Medulla oblongata (tissue), 1 donor: ENCODE measurements around the gene BTNL9.
"Not testable (repeated sequence)": the region's sequence is repeated elsewhere in the genome, so short reads cannot be mapped to it uniquely, and the experiment has no call there.

Source experiments
- DNase-seq: peaks from one replicate; pipeline ENCODE4 v3.0.0-alpha.2; 2015; ENCODE audit errors: extremely low spot score

BTNL9 gene

DNA sequence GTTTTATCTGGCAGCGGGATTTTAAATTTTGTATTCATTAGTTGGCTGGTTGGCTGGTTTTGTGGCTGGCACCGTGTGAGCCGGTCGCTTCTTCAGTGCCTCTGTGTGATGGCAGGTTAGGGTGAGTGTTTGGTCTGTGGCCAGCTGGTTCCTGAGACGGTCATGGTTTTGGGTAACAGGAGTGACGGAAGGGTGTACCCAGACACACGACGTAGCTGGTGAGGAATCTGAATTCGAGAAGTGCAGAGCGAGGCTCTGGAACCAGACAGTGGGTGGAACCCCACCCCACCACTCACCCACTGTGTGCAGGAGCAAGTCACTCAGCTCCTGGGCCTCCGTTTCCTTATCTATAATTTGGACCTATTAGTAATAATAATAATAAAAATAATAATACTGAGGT is 2.7 kb downstream of the BTNL9 start:
- no peak for DNase-seq

DNA sequence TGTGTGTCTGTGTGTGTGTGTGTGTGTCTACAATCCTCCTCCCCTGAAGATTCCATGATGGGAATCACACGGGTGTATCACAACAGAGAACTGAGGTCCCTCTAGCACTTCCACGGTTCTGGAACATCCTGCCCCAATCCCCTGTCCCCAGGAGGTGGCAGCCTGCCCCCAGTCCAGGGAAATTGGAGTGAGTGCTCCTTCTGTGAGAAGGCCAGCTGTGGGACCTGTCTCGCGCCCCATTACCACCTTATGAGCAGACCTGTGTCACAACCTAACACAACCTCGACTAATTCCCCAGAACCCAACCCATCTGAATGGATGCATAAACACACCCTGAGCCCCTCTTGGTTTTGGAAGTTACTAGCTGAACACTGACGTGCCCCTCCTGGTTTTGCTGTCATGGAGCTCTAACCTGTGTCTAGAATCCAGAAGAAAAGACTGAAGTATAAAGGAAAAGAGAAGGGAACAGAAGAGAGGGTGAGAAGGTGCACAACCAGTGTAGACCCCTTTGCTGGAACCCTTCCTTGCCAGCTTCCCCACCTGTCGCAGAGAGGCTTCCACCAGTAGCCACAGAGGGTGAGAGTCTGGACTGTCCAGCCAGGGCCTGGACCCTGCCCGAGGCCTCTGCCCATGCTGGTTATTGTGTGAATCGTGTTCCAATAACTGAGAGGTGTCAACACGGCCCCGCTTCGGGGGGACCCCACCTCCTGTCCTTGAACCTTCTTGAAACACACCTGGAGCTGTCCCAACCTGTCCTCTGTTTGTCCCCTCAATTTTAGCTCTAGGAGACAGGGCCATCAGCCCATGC is 3.4 kb downstream of the BTNL9 start:
- DNase-seq, result no peak

DNA sequence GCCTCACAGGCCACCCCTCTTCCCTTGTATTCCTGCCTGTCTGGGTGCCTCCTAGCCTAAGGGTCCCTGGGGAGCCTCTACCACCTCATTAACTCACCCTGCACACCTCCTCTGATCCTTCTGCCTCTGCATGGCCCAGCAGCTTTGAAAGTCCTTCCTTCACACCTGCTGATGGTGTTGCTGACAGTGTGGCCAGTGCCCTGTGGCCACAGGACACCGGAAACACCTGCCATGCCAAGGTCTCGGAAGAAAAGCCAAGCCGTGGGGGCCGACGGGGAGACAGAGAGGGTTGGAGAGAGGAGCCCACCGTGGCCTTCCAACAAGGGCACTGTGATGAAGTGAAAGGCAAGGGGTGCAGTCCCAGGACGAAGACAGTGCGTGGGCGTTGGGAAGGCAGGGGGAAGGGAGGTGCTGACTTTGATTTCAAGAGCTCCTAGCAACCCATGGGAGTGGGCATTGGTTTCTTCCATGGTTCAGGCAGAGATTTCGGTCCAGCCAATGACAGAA is 4.1 kb downstream of the BTNL9 start:
- no peak for DNase-seq

DNA sequence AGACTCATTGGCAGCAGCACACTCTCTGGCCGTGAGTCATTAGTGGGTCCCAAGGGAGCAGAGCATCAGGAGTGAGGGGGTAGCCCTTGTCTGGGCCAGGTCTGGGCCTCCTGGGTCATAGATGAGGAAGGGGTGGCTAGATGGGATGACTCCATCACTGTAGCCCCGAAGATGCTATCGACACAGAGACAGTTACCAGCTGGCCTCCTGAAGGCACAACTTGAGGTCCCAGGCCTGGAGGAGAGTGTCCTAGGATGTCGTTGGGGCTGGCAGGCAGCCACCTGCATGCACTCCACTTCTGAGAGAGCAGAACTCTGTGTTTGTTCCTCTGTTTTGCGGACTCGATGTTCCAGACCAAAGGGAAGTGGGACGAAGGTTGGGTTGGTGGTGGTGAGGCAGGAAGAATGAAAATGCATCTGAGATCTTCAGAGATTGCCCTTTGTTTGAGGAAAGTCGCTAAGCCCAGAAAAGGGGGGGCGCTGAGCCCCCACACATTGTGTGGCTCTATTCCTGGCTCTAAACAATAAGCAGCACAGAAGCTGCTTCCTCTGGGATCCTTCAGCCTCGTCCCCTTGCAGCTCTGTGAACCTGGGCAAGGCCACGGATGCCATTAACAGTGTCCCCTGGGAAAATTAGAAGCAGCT is 4.7 kb downstream of the BTNL9 start:
- no peak for DNase-seq

DNA sequence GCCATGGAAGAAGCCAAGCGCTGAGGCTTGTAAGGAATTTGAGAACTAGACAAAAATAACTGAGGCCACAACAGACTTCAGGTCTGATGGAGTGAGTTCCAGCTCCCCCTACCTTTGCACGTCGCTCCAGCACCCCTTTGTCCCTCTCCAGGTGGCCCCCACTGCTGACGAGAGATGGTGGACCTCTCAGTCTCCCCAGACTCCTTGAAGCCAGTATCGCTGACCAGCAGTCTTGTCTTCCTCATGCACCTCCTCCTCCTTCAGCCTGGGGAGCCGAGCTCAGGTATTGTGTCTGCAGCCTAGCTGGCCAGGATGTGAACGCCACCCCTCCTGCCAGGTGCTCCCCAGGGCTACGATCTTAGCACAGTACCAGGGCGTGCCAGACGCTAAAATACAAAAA is 5.2 kb downstream of the BTNL9 start:
- no peak for DNase-seq

DNA sequence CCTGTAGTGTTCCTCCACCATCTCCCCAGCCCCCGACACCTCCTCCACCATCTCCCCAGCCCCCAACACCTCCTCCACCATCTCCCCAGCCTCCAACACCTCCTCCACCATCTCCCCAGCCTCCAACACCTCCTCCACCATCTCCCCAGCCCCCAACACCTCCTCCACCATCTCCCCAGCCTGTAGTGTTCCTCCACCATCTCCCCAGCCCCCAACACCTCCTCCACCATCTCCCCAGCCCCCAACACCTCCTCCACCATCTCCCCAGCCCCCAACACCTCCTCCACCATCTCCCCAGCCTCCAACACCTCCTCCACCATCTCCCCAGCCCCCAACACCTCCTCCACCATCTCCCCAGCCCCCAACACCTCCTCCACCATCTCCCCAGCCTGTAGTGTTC is 5.8 kb downstream of the BTNL9 start:
- DNase-seq, result not testable (repeated sequence)

DNA sequence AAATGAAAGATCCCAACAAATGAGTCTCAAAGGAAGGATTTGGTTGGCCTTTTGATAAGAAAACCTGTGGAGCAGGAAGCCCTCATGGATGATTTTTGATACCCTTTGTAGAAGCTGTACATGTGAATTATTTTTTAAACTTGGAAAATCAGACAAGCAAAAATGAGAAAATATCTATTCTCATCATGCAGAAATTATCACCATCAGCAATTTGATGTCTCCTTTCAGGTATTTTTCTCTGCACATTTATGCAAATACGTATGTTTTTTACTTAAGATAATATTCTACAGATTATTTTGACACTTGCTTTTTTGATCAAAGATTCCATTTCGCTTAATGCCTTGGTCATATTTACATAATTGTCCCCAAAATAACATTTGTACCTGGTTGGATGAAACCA is 7.2 kb downstream of the BTNL9 start:
- no peak for DNase-seq

DNA sequence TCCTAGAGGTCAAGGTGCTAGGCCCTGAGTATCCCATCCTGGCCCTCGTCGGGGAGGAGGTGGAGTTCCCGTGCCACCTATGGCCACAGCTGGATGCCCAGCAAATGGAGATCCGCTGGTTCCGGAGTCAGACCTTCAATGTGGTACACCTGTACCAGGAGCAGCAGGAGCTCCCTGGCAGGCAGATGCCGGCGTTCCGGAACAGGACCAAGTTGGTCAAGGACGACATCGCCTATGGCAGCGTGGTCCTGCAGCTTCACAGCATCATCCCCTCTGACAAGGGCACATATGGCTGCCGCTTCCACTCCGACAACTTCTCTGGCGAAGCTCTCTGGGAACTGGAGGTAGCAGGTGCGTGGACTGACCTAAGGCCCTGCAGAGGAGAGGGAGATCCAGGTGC is 7.9 kb downstream of the BTNL9 start:
- DNase-seq, result no peak

DNA sequence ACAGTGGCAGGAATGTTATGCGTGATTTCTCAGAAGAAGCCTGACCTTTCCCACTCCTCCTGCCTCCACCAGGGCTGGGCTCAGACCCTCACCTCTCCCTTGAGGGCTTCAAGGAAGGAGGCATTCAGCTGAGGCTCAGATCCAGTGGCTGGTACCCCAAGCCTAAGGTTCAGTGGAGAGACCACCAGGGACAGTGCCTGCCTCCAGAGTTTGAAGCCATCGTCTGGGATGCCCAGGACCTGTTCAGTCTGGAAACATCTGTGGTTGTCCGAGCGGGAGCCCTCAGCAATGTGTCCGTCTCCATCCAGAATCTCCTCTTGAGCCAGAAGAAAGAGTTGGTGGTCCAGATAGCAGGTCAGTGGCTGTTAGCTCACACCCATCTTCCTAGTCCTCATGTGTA is 9.9 kb downstream of the BTNL9 start:
- no peak for DNase-seq

DNA sequence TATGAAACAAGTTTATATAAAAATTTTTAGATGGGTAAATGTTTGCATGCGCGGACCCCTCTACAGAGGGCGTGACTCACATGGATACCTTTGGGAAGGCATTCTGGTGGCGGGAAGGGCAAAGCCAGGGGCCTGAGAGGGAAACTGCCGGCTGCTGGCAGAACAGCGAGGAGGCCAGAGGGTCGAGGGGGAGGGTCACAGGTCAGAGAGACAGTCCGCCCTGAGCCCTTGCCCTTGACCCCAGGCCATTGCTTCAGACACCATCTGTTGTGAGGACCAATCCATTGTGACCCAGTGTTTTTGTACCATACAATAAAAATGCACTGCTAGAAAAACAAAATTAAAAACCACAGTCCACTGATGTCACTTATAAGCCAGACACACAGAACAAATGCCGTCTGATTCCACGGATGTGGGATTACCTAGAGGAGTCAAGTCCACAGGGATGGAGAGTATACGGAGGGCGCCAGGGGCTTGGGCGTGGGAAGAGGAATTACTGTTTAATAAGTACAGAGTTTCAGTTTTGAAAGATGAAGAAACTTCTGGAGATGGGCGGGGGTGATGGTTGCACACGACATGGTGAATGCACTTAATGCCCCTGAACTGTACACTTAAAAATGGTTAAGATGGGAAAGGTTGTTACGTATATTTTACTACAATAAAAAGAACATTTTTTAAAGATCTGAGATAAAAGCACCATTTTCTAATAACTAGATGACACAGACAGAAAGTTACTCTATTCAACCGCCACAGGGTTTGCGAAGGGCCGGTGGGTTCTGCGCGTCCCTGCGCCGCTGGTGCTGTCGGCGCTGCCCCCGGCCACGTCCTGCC is 12.0 kb downstream of the BTNL9 start:
- no peak for DNase-seq

DNA sequence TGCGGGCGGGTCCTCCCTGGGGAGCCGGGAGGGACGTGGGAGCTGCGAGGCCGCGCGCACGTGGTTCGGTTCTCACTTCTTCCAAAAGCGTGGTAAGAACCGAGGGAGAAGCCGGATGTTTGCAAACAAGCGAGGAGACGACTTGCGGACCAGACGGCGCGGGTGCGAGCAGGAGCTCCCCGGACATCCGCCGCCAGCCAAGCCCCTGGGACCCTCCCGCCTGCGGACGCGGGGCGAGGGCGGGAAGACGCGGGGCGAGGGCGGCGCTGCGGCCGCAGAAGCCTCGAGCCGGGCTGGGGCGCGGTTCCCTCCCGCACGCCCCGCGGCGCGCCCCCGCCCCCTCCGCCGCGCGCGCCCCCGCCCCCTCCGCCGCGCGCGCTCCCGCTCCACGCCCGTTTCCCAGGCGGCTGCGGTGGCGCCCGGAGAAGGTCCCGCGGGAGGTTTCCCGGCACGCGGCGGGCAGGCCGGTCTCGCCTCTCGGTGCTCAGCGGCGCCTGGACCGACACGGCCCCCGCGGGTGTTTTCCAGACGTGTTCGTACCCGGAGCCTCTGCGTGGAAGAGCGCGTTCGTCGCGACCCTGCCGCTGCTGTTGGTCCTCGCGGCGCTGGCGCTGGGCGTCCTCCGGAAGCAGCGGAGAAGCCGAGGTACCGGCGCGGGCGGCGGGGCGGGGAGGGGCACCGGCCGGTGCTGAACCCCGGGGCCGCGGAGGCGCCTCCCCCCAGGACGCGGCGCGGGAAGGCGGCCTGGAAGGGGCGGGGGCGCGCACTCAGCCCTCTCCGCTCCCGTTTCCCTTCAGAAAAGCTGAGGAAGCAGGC is 12.8 kb downstream of the BTNL9 start:
- DNase-seq, result no peak

DNA sequence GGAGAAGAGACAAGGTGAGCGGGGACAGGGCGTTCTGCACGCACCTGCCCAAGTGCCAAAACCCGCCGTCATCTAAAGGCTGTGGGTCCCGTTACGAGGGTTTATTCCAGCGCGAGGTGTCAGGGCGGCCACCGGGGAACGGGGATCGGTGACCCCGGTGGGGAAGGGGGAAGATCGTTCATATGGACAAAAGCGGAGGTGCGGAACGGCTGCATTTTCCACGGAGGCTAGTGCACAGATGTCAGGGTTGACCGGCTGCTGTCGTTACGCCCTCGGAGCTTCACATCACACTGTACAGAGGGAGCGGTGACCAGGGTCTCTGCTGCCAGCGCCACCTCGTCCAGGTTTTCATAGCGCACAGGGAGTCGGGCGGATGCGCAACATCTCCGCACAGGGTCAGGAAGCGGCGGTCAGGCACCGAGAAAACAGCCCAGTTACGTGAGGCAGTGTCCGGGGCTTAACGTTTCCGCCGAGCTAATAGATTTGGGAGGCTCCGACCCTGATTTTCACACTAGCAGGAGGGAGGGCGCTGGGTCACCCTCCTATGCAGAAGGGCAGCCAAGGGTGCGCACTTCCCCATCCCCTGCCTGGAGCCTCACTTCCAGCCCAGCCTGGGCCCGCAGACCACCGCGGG is 13.5 kb downstream of the BTNL9 start:
- DNase-seq, result no peak

DNA sequence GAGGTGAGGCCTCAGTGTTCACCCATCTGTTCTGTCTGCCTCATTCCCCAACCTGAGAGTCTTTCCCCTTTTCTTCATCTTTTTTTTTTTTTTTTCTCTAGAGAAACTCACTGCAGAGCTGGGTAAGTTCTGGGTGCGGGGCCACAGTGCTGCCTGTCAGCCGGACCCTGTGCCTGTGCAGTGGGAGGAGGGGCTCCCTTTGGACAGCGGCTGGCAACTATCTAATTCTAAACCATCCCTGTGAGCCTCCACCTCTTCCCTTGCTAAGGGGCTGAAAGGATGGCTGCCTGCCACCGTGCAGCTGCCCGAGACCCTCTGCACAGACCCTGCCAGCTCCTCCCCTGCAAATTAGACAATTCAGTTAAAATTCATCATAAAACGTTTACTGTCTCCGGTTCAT is 14.1 kb downstream of the BTNL9 start:
- no peak for DNase-seq

DNA sequence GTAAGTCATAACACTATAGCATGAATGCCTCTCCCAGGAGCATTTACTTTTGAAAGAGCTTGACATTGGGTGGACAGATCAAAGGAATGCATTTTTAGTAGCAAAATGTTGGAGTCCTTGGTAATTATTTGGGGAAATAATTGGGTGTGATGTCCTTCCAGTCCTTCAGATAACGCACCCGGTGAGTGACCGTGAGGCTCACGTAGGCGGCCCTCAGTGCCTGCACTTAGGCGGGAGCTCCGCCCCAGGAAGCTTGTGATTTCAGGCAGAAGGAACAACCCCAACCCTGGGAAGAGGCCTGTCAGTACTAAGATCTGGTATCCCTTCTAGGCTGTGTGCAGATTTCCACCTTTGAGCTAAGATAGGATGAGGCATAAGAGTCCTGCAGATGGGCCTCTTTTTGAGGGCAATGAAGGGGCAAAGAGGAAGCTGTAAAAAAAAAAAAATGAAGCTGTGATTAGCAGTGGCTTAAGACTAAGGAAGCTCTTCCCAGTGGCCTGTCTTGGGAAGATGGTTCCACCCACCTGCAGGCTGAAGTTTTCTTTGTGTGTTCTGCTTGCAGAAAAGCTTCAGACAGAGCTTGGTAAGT is 14.9 kb downstream of the BTNL9 start:
- DNase-seq, result no peak

DNA sequence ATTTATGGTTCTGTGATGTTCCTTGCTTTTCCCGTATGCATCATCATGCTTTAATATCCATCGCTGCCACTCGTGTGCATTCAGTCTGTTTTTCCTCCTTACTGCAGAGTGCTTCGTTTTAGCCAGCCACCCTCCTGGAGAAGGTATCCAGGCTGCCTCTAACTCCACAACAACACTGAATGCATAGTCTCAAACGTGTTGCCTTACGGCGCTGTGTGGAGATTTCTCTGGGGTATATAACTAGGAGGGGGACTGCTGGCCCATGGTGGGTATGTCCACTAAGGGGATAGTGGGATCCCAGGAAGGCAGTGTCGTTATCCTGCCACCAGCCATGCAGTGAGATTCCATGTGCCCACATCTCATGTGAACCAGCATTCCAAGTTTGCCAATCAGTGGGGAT is 16.4 kb downstream of the BTNL9 start:
- no peak for DNase-seq

DNA sequence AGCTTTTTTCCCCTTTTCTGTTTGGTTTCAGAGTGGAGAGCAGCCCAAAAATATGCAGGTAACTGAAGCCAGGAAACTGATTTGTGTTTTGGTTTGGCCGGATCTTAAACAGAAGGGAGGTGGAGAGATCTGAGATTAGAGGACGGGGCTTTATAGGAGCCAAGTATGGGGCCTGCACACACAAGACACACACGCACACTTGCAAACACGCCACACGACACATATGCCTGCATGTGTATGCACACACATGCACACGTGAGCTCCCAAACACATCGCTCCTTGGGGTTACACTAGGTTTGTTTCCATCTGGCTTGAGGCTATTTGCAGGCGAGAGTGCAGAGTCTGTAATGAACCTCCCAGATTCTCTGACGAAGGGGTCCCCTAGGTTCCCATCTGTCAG is 18.3 kb downstream of the BTNL9 start:
- no peak for DNase-seq

DNA sequence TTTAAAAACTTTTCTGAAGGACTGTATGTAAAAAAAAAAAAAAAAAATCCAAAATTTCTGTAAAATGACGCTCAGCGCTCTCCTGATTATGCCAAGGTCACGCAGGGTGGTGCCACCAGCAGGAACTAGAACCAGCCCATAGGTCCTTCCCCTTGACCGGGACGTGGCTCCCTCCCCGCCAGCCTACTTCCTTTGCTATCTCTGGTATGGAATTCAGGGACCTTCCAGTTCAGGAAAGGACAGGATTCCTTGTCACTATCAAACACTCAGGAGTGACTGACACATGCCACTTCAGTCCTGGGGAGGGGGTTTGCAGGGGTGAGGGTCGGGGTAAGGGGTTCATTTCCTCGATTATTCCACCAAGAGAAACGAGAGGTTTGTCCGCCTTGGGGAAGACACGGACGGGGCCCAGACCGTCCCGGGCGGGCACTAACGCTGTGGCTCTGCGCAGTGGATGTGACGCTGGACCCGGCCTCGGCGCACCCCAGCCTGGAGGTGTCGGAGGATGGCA is 18.8 kb downstream of the BTNL9 start:
- DNase-seq, result no peak

DNA sequence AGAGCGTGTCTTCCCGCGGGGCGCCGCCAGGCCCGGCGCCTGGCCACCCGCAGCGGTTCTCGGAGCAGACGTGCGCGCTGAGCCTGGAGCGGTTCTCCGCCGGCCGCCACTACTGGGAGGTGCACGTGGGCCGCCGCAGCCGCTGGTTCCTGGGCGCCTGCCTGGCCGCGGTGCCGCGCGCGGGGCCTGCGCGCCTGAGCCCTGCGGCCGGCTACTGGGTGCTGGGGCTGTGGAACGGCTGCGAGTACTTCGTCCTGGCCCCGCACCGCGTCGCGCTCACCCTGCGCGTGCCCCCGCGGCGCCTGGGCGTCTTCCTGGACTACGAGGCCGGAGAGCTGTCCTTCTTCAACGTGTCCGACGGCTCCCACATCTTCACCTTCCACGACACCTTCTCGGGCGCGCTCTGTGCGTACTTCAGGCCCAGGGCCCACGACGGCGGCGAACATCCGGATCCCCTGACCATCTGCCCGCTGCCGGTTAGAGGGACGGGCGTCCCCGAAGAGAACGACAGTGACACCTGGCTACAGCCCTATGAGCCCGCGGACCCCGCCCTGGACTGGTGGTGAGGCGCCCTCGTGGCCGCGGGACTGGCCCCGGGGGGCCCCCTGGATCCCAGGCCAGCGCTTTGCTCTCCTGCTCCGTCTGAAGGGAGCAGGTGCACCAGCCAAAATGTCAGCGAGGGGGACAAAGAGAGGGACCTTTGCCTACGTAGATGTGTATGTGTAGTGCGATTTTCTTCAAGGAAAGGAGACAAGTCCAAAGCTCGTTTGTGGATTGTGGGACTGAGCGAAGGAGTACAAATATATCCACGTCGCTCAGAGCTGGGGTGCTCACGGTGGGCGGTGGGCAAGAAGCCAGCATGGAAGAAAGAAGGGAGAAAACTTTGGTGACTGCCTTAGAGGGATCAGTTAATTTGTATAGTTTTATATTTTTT is 19.5 kb downstream of the BTNL9 start:
- no peak for DNase-seq

DNA sequence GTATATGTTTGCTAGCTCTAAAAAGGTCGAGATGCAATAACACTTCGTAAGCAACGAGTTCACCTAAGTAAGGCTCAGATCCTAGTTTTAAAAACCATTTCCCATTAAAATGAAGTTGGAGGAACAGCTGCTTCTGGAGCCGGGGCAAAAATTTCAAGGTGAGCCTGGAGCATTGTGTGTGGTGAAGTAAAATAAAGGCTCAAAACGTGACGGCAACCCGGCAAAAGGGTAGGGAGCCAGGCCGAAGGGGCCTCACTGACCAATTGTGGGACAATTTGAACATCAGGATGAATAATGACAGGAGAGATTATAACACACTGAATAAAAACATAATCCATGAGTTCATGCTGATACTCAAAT is 20.1 kb downstream of the BTNL9 start:
- DNase-seq, result no peak

DNA sequence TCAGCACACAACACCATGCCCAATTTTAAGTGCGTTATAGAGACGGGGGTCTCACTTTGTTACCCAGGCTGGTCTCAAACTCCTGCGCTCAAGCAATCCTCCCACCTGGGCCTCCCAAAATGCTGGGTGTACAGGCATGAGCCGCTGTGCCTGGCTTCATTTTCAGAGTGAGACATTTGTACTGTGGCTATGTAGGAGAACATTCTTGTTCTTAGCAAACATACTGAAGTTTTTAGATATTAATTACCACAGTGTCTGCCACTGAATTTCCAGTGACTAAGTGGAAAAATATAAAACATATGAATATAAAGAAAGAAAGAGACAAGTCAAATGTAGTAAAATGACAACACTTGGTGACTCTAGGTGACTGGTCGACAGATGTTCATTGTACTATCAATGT is 20.9 kb downstream of the BTNL9 start:
- DNase-seq, result no peak
